Stimulated activated CD8-positive, alpha-beta memory T cell treated with anti-CD3 and anti-CD28 coated beads, Interleukin-7, amount 100 ng/mL, for 48 hours (primary cell): ENCODE results near the gene FARS2.
"Not testable (repeated sequence)": the region's sequence is repeated elsewhere in the genome, so short reads cannot be mapped to it uniquely, and the experiment has no call there.

Source experiments
- DNase-seq, 2 donors: peaks; one replicate each; pipeline ENCODE4 v3.0.0-alpha.2; 2020; ENCODE audit warnings: low read depth in 1 of 2; ENCODE audit errors: extremely low read depth in 1 of 2

FARS2 gene

GRCh38 chr6:5677219-5678000 is 416.1 kb downstream of the FARS2 start:
- no peak for DNase-seq

GRCh38 chr6:5679270-5679669 is 418.0 kb downstream of the FARS2 start:
- DNase-seq = no peak

GRCh38 chr6:5679691-5680090 is 418.4 kb downstream of the FARS2 start:
- DNase-seq = no peak

- no peak for DNase-seq
Measured at GRCh38 chr6:5680095-5680494, 418.8 kb downstream of the FARS2 start.

GRCh38 chr6:5681480-5681879 is 420.2 kb downstream of the FARS2 start:
- DNase-seq = no peak

- no peak for DNase-seq
Measured at GRCh38 chr6:5682530-5682929, 421.2 kb downstream of the FARS2 start.

GRCh38 chr6:5683747-5684146 is 422.4 kb downstream of the FARS2 start:
- DNase-seq = not testable (repeated sequence)

GRCh38 chr6:5684320-5685053 is 423.2 kb downstream of the FARS2 start:
- DNase-seq = no peak

GRCh38 chr6:5693225-5694145 is 432.2 kb downstream of the FARS2 start:
- no peak for DNase-seq

- DNase-seq = no peak
Measured at GRCh38 chr6:5695260-5696245, 434.2 kb downstream of the FARS2 start.

GRCh38 chr6:5697508-5697907 is 436.2 kb downstream of the FARS2 start:
- DNase-seq = no peak

- no peak for DNase-seq
Measured at GRCh38 chr6:5698318-5698717, 437.0 kb downstream of the FARS2 start.

- DNase-seq = not testable (repeated sequence)
Measured at GRCh38 chr6:5699064-5699463, 437.8 kb downstream of the FARS2 start.

GRCh38 chr6:5701174-5701573 is 439.9 kb downstream of the FARS2 start:
- DNase-seq = no peak

- DNase-seq = no peak
Measured at GRCh38 chr6:5704708-5705107, 443.4 kb downstream of the FARS2 start.

GRCh38 chr6:5705252-5705651 is 443.9 kb downstream of the FARS2 start:
- no peak for DNase-seq

- DNase-seq = no peak
Measured at GRCh38 chr6:5706124-5707033, 445.1 kb downstream of the FARS2 start.

- DNase-seq = no peak
Measured at GRCh38 chr6:5707281-5708045, 446.1 kb downstream of the FARS2 start.
